ELR (cell line): ENCODE results near the gene C1QTNF6.
"Not testable (repeated sequence)": the region's sequence is repeated elsewhere in the genome, so short reads cannot be mapped to it uniquely, and the experiment has no call there.

Experiments
- DNase-seq: peaks from one replicate; pipeline ENCODE4 v3.0.0-alpha.2; 2015; ENCODE audit warnings: low read depth

C1QTNF6 gene

GRCh38 chr22:37176464-37177061 lies 11.5 kb downstream of the C1QTNF6 start:
- DNase-seq: peak; percentile 58

DNA sequence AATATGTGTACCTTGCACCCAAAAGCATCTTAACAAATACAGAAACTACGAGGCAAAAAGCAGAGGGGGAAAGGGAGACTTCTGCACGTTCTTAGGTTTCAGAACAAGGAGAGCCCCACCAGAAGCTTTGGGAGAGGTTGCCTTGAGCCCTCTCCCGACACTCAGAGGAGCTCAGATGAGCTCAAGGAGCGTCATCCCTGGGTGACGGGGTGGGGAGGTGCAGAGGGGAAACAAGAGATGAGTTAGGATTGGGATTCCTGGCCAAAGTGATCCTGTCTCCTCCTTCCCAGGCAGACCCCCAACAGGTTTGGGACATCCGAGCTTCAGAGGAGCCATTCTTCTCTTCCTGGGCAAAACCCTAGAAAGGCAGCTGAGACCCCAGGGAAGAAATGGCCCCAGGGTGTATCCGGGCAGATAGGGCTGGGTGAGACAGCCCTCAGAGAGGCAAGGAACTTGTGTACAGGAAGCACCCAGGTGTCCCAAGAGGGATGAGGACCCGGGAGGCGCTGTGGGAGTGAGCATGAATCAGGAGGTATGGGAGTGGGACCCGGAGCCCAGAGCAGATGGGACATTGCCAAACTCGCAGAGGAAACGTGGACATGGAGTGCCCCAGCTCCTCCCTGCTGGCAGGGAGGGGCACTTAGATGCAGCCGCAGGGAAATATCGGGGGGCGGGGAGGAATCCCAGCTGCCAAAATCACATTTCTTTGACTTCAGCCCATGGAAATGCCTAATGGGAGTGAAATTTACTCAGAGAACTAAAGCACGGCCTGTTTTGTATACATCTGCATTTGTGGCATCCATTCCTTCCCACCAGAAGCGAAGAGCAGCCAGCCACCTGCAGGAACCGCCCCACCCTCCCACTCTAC lies 12.4 kb downstream of the C1QTNF6 start:
- no peak for DNase-seq

GRCh38 chr22:37174964-37175363 lies 13.1 kb downstream of the C1QTNF6 start:
- no peak for DNase-seq

DNA sequence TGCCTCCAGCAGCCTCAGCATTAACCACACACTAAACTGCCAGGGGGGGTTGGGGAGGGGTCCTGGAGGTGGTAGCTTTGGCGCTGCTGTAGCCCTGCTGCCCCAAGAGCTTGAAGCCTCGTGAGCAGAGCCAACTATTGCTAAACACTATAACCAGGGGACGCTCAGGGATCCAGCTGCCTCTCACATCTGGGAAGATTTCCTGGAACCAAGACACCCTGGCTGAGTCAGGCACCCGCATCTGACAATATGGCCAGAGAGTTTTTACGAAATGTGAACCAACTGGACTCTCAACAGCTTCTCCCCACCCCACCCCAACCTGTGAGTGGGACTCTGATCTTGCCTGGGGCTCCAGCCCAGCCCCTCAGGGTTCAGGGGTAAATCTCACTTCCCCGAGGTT lies 14.3 kb downstream of the C1QTNF6 start:
- peak; percentile 10 for DNase-seq

DNA sequence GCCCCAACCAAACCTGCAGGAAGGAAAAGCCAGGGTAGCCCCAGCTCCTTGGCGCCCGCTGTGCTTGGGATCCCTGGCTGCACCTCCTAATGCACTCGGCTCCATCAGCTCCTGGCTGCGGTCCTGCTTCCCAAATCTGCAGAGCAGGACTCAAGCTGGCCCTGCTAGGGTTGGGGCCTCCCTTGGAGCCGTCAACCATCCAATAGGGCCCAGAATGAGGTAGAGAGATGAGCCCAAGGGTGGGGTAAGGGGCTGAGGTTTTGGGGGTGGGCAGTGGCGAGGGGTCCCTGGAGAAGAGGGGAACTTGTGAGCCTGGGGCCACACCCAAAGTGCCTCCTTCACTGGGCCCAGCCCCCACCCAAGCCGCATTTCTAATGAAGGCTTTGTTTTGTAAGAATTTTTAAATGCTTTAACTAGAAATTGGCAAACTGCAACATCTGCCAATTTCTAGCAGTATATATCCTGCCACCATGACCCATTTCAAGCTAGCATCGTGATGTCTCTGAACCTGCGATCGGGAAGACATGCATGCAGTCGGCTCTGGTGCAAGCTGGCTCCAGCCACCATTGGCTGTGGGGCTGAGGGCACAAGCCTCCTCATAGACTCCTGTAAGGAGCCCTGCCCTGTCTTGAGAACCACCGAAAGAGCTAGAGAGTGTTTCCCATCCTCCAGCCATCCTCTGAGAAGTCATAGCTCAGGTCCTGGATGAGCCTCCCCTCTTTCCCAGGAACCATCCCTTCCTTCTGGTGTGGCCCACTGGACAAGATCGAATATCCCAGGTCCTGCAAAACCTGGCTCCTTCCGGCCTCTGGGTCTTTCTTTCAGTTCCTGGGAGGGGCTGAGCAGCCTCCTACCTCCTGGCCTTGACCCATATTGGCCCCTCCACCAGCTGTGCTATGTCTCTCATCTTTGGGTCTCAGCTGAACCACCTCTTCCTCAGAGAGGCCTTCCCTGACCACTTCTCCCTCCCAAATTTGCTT lies 15.5 kb downstream of the C1QTNF6 start:
- DNase-seq: no peak

DNA sequence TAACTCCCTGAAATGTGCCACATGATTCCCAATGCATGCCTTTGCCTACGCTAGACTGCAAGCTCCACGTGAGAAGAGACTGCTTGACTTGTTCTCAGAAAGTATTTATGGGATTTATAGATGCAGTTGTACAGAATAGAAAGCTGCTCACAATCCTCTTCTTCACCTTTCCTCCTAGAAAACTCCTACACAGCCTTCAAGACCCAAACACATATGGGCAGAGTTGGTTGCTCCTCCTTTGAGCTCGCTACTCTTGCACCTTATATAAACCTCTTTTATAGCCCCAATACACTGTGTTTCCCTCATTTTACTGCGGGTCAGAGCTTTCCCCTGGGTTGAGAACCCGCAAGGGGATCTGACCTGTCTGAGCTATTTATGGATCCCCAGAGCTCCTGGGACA lies 16.4 kb downstream of the C1QTNF6 start:
- no peak for DNase-seq

GRCh38 chr22:37170689-37171405 lies 17.2 kb downstream of the C1QTNF6 start:
- not testable (repeated sequence) for DNase-seq

GRCh38 chr22:37169947-37170688 lies 17.9 kb downstream of the C1QTNF6 start:
- DNase-seq: no peak

DNA sequence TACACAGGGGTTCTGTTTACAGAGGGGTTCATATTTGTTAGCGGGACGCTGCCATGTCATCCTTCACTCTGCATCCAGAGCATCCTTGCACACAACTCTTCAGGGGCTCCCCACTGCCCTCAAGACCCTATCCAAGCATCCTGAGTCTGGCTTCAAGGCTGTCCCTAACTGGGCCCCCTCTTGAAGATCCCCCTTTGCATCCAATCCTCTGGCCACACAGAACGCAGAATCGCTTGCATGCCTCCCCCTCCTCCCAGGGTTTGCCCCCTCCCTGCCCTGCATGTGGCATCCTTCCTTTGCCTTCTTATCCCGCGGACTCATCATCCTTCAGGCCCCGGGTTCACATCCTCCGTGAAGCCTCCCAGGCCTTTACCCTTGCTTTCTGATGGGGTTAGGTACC lies 18.6 kb downstream of the C1QTNF6 start:
- no peak for DNase-seq

DNA sequence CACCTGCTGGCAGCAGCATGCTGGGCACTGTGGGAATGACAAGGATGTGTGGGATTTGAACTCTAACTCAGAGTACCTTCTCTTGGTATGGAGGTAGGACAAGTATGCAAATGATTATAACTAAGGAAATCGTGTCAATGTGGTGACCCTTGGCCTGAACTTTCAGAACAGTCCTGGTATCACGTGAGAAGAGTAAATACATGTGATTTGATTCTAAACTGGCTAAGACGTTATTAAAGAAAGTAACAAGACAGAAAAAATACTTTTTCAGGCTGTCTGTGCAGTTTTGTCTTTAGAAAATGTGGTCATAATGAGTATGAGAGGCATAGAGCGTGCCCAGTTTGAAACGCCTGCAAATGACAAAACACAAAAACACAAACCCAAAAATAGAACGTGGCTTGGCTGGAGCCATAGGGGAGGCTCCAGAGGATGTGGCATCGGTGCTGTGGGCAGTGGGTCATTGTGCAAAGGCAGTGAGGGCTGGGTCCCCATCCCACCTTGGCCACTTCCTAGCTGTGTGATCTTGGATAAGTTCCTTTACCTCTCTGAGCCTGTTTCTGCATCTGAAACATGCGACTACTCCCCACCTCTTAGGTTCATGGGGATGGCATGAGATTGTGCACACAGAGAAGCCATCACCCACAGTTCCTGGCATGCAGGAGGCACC lies 19.9 kb downstream of the C1QTNF6 start:
- no peak for DNase-seq

DNA sequence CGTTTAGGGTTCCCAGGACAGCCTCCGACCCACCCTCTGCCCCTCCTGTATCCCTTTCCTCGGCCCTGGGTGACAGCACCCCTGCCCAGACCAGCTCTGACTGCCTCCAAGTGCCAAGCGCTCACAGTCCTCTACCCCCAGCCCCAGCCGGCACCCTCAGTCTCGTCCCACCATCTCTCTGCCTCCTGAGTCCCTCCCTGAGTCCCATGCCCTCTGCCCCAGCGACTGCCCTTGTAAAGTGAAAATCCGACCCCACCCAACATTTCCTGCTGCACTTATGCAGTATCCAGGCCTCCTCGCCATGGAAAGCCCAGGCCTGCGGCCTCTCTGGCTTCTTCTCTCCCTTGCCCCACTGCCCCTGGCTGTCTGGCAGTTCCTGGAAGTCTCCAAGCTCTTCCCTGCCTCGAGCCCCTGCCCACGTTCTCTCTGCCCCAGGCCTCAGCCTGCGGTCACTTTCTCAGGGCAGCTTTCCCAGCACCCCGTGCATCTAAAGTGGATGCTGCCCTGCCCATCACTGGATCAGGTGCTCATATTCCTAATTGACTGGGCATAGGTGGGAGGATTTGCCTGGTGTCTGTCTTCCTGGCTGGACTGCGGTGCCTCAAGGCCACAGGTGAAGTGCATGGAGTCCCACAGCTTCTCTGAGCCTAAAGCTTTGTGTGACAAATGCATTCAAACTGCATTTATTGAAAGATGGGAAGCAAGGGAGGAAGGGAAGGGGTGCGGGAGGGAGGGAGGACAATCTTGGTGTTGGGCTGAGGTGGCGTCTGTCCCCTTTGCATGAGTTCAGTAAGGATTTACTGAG lies 20.7 kb downstream of the C1QTNF6 start:
- DNase-seq: no peak

GRCh38 chr22:37166675-37167066 lies 21.4 kb downstream of the C1QTNF6 start:
- peak; percentile 77 for DNase-seq

GRCh38 chr22:37165940-37166674 lies 21.9 kb downstream of the C1QTNF6 start:
- no peak for DNase-seq

- no peak for DNase-seq
These were observed 23.0 kb downstream of the C1QTNF6 start for GRCh38 chr22:37165066-37165465.

DNA sequence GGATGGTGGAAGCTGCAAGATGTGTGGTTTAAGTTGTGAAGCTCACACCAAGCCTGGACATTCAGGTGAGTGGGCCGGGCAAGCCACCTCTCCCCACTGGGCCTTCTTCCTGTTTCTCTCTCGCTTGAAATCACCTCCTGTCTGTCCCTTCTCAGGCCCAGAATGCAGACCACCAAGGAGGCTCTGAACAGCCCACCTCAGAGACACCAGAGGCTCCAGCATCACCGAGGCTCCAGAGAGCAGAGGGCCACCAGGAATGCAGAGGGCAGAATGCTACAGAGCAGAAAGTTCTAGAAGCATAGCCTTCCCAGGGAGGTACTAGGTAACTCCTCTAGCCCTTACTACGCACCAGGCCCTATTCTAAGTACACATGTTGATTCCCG lies 23.6 kb downstream of the C1QTNF6 start:
- DNase-seq: no peak

- DNase-seq: no peak
These were observed 24.2 kb downstream of the C1QTNF6 start for GRCh38 chr22:37163575-37164504.

- no peak for DNase-seq
These were observed 25.0 kb downstream of the C1QTNF6 start for GRCh38 chr22:37163096-37163489.
